Nucleus accumbens (tissue), 56 donors: ENCODE measurements around the gene PEAK3.
A peak's percentile ranks its signal among the peaks of the same experiment; 100 is the strongest.

Source experiments
- DNase-seq, 56 donors: peaks; one replicate each; lab custom pipeline; 2025; lab: John Stamatoyannopoulos, UW

PEAK3 gene

GRCh38 chr19:2317300-2317699 lies 35.3 kb upstream of the PEAK3 start:
- no peak for DNase-seq

DNA sequence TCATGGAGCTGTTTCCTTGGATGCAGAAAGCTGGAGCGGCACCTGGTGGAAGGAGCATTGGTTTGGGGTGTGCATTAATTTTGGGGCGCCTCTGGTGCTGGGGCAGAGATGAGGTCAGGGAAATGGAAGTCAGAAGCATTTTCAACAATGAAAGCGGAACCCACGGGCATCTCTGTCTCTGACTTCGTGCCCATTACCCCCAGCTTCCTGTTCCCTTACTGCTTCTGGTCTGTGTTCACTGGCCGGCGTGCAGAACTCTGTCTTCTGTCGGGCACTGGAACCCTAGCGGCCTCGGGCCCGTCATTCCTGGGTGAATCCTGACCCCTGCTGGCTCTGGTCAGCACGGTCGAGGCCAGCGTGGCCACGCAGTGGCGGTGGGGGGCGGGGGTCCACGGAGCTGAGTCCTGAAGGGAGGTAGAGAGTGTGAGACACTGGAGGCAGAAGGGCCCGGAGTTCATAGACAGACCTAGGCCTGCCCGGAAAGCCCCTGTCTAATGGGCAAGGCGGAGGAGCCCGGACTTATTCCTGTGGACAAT lies 33.9 kb upstream of the PEAK3 start:
- peak in 49 of 56 donors; percentile 38 to 86 (median 65) for DNase-seq

DNA sequence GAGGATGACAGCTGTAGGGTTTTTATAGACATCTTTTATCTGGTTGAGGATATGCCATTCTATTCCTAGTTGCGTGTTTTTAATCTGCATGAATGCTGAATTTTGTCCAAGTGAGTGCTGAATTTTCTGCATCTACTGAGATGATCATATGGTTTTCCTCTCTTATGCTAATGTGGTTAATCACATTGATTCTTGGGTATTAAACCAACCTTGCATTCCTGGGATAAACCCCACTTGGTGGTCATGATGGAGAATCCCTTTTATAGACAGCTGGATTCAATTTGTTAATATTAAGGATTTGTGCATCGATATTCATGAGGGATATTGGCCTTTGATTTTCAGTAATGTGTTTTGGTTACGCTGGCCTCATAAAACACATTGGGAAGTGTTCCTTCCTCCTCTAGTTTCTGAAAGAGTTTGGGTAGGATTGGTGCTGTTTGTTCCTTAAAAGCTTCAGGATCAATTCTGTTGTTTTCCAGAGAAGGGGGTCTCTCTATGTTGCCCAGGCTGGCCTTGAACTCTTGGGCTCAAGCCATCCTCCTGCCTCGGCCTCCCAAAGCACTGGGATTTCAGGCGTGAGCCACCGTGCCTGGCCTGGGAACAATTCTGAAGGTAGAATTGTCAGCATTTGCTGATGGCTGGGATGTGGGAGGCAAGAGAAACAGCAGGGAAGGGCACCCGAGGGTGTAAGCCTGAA lies 33.3 kb upstream of the PEAK3 start:
- peak in 1 of 56 donors; percentile 49 for DNase-seq

DNA sequence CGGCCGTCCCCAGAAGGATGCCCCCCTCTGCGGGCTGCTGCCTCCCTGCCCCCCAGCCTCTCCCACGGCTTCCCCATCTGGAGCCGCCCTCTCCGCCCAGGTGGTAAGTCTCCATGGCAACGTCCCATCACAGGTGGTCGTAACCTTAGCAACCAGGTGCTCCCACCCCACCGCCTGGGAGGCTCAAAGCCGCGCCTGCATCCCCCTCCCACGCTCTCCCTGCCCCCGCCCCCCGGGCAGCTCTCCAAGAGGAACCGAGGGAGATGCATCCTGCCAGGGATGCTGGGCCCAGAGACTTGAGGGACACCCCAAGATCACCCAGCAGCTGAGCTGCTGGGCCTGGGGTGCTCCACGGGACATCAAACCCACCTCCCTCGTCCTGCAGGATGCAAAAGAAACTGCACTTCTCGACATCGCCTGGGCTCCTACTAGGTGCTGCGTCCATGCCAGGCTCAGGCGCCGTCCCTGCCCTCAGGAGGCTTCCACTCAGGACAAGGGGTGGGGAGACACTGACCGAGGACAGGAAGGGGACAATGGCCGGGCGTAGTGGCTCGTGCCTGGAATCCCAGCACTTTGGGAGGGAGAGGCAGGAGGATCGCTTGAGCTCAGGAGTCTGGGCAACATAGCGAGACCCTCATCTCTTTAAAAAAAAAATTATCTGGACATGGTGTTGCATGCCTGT lies 31.0 kb upstream of the PEAK3 start:
- peak in 34 of 56 donors; percentile 9 to 86 (median 54) for DNase-seq

- DNase-seq, result no peak
These were observed 29.1 kb upstream of the PEAK3 start for GRCh38 chr19:2311093-2311492.

DNA sequence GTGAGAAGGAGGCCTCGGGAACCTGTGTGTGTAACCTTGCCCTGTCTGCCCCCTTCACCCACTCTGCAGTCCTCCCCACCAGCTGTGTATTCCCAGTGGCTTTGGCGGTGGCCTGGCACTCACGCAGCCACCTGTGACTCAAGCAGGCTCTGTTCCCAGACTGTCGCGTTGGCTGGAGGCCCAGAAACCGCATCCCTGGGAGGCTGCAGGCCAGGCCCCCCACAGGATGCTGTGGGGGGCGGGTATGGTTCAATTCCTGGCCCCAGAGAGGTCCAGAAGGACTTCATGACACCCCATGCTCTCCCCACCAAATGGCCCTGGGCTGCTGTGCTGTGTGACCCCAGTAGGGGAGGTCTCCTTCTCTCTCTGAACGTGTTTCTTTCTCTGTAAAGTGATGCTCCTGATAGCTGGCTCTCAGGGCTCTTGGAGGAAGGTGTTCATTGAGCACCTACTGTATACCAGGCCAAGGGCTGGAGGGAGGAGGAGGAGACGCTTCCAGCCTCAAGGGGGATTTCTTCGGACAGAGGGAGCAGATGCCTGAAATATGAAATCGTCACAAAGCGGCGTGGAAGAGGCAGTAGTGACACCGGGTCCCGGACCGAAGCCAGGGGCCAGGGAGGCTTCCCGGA lies 27.9 kb upstream of the PEAK3 start:
- peak in 28 of 56 donors; percentile 12 to 68 (median 30) for DNase-seq

GRCh38 chr19:2308114-2308556 lies 26.2 kb upstream of the PEAK3 start, which contains the start of gene LINGO3:
TSS of gene LINGO3 (minus strand) at chr19:2308154. CDS start at chr19:2291776, 16,378 bp downstream.
- DNase-seq, result peak in 5 of 56 donors; percentile 11 to 39 (median 19)

GRCh38 chr19:2307518-2308012 lies 25.6 kb upstream of the PEAK3 start:
- no peak for DNase-seq

DNA sequence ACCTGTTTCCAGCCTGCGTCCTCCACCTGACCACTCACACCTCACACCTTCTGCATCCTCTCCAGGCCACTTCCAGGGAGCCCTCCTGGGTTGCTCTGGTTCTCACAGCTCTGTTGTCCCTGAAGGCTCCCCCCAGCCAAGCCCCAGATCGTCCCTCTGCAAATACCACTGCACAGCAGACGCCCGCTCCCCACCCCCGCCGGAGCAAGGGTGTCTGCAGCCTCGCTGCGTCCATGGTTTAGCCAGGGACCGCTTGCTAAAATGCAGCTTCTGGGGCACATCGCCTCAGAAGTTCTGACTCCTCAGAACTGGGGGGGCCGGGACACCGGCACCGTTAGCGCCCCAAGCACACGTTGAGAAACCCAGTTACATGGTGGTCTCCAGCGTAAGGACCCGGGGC lies 25.0 kb upstream of the PEAK3 start:
- DNase-seq, result no peak

- peak in 37 of 56 donors; percentile 10 to 86 (median 55) for DNase-seq
These were observed 24.4 kb upstream of the PEAK3 start for GRCh38 chr19:2306281-2306806.

DNA sequence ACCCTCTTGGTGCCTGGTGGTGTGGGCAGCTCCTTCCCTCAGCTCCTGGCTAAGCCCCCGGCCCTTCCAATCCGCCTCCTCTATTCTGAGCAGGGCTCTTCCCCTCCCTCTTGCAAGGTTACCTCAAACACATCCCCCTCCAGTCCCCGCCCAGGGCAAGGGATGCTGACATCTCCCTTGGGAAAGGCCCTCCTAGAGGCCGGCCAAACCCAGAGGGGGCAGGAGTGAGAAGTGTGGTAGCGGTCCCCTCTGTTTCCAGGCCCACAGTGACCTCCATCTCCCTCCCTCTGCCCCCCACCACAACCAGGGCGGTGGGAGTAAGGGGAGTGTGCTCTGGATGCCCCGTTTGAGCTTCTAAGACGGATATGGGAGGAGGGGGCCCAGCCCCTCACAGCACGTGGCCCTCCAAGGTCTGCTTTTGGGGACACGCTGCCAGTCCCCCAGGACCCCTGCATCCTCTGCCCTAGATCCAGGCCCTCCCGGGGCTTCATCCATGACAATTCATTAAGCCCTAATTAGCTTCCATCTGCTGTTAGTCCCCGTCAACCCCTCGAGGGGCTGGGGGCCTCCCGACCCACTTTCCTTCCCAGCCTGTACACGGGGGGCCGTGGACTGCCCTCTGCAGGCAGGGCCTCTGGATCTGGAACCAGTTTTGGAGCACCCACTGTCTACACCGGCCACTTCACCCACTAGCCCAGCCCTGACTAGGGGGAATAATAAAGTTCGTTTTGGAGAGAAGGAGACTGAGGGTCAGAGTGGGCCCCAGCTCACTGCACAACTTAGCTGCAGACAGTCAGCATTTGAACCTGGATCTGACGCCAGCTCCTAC lies 23.7 kb upstream of the PEAK3 start:
- no peak for DNase-seq

- peak in 2 of 56 donors; percentile 49 to 61 for DNase-seq
These were observed 21.3 kb upstream of the PEAK3 start for GRCh38 chr19:2303211-2303798.

DNA sequence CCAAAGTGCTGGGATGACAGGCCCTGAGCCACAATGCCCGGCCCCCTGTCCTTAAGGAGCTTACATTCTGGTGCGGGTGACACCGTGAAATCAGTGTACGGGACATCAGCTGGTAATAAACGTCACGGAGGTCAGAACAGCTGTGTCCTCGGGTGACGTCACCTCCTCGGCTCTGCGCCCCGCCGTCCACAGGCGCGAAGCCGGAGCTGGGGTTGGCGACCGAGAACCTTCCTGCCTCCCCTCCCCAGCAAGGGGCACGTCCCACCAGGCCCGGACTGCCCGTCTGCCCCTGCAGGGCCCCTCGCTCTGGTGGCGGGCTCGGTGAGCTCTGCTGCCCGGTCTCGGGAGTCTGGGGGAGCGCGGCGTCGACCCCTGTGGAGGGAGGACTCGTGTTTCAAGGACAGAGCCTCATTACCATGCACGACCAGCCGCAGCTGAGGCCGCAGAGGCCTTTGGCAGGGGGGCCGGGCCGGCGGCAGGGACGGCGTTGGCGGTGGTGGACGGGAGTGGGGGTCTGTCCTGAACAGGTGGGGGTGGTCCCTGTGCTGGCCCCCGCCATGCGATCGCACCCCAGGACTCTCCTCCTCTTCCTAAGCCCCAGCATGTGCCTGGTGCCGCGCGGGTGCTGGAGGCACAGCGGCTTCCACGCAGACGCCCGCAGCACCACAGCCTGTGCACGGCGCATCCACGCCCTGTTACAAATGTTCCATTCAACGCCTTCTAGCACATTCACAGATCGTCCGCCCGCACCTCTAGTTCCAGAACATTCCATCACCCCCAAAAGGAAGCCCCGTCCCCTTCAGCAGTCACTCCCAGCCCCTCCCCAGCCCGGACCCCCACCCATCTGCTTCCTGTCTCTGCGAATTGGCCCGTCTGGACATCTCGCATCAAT lies 20.6 kb upstream of the PEAK3 start:
- DNase-seq, result peak in 30 of 56 donors; percentile 12 to 79 (median 43)

GRCh38 chr19:2300533-2300932 lies 18.6 kb upstream of the PEAK3 start:
- DNase-seq, result no peak

DNA sequence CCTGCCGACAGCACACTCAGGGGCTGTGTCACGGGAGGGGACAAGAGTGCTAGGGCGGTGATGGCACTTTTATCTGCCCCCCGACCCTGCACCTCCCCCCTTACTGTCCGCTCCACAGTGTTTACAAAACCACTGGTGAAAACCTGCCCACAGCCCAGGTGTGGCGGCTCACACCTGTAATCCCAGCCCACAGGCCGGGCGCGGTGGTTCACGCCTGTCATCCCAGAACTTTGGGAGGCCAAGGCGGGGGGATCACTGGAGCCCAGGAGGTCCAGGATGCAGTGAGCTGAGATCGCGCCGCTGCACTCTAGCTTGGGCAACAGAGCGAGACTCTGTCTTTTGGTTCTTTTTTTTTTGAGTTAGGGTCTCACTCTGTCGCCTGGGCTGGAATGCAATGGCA lies 14.2 kb upstream of the PEAK3 start:
- no peak for DNase-seq

GRCh38 chr19:2294687-2295335 lies 12.8 kb upstream of the PEAK3 start:
- peak in 38 of 56 donors; percentile 12 to 81 (median 56) for DNase-seq

GRCh38 chr19:2291185-2291751 lies 9.3 kb upstream of the PEAK3 start:
- DNase-seq, result peak in 1 of 56 donors; percentile 14
